Natural killer cell (primary cell): ENCODE results near the gene SNRPA. TPM values are rescaled to one million over a fixed set of nuclear protein-coding genes. Genes with fewer than 3 reads are reported as not detected.

Source experiments
- ATAC-seq, 3 donors: fragments of 150-1000 bp in 2 of 3; fragments of 200-7000 bp in 1 of 3; cut with Tn5 transposase; 1 replicate in 1 of 3; 2 replicates in 2 of 3; pipeline ENCODE4 v1.10.0; 2021; ENCODE audit warnings: mild to moderate bottlenecking in 2 of 3, moderate library complexity in 2 of 3
- DNase-seq, 2 donors: peaks; one replicate each; pipeline versions ENCODE4 v3.0.0 to v3.0.0-alpha.2; 2013 to 2021; ENCODE audit warnings: mixed read lengths in 1 of 2
- H3K27ac ChIP-seq: one replicate; pipeline ENCODE4 v1.5.1; 2013; ENCODE audit warnings: mild to moderate bottlenecking, low read length
- H3K27me3 ChIP-seq: one replicate; pipeline ENCODE4 v1.6.1; 2013; ENCODE audit warnings: low read length; ENCODE audit not compliant: control insufficient read depth, insufficient read depth
- H3K36me3 ChIP-seq: one replicate; pipeline ENCODE4 v1.6.1; 2013; ENCODE audit warnings: low read length; ENCODE audit not compliant: control insufficient read depth, insufficient read depth
- H3K4me1 ChIP-seq: one replicate; pipeline ENCODE4 v1.6.1; 2013; ENCODE audit warnings: low read length; ENCODE audit not compliant: control insufficient read depth, insufficient read depth
- H3K4me3 ChIP-seq: one replicate; pipeline ENCODE4 v1.5.1; 2013; ENCODE audit warnings: low read length
- H3K9me3 ChIP-seq: one replicate; pipeline ENCODE4 v1.6.1; 2013; ENCODE audit warnings: low read length; ENCODE audit not compliant: control insufficient read depth, insufficient read depth
- H3K27ac Mint-ChIP-seq, 2 donors: one replicate each; pipeline ENCODE4 v1.8.0; 2022; ENCODE audit warnings: mild to moderate bottlenecking in 2 of 2, mixed read lengths in 2 of 2, moderate library complexity in 1 of 2
- H3K27me3 Mint-ChIP-seq, 2 donors: one replicate each; pipeline ENCODE4 v1.8.0; 2022; ENCODE audit warnings: low read depth in 2 of 2, mixed read lengths in 2 of 2
- H3K36me3 Mint-ChIP-seq: one replicate; pipeline ENCODE4 v1.8.0; 2022; ENCODE audit warnings: mixed read lengths
- H3K4me1 Mint-ChIP-seq, 2 donors: one replicate each; pipeline ENCODE4 v1.8.0; 2022; ENCODE audit warnings: mixed read lengths in 2 of 2
- H3K4me3 Mint-ChIP-seq: one replicate; pipeline ENCODE4 v1.8.0; 2022; ENCODE audit warnings: mild to moderate bottlenecking, moderate library complexity, mixed read lengths
- H3K9me3 Mint-ChIP-seq, 2 donors: one replicate each; pipeline ENCODE4 v1.8.0; 2022; ENCODE audit warnings: mixed read lengths in 2 of 2
- CTCF ChIP-seq: fragments of 200-600 bp; IDR thresholded peaks from one replicate; pipeline ENCODE4 v1.8.0; 2022; ENCODE audit warnings: antibody characterized with exemption
- WGBS: methylation state at CpG from one replicate; pipeline ENCODE4 v1.1.7; 2013; ENCODE audit warnings: missing lambda C conversion rate; ENCODE audit not compliant: insufficient coverage; 5-methylcytosine and 5-hydroxymethylcytosine counted together
- intact Hi-C: fragments of 100-400 bp; cut with micrococcal nuclease; formaldehyde crosslinking; loops from one replicate; pipeline ENCODE4 v1.14.2; 2022
- total RNA-seq, 4 donors: library from RNA; stranded (reverse); fragments of 120-200 nt in 1 of 4; gene quantifications; one replicate each; pipeline versions ENCODE4 v1.2.3 to v1.2.4, GENCODE V29; 2013 to 2022

The SNRPA gene
- total RNA-seq, 3 donors from 2014 or later (not counting 1 experiment from before 2014, with no cell fraction given), result 56.2 to 65.9 (median 60.9) TPM

GRCh38 chr19:40744554-40745401 lies 6.2 kb upstream of the SNRPA start:
- Mint-ChIP-seq H3K4me3 (no peak overlapping the region), H3K4me1 (peaks cover 6 to 12% of the 10 kb centered on the region in 2 donors), H3K27ac (no peak overlapping the region), H3K27me3 (no peaks in the 10 kb centered on the region), H3K36me3 (no peaks in the 10 kb centered on the region), H3K9me3 (no peaks in the 10 kb centered on the region)
- ATAC-seq (peak in 2 of 3 donors; percentile 31 to 35), DNase-seq (peak in 1 of 2 donors; percentile 50)
- Histone ChIP-seq H3K27ac (no peak overlapping the region), H3K4me1 (peaks cover 8% of the 10 kb centered on the region), H3K9me3 (no peaks in the 10 kb centered on the region), H3K4me3 (no peak overlapping the region), H3K27me3 (no peaks in the 10 kb centered on the region), H3K36me3 (no peaks in the 10 kb centered on the region)
- TF ChIP-seq CTCF, result no peak
- 92% methylated on average over 16 of the region's 17 CpGs for WGBS
- intact Hi-C loops, result no loop called here

- Mint-ChIP-seq H3K27me3 (no peaks in the 10 kb centered on the region), H3K4me3 (no peak overlapping the region), H3K27ac (no peak overlapping the region), H3K9me3 (no peaks in the 10 kb centered on the region), H3K4me1 (peaks cover 12 to 18% of the 10 kb centered on the region in 2 donors), H3K36me3 (no peaks in the 10 kb centered on the region)
- H3K9me3 ChIP-seq, result no peaks in the 10 kb centered on the region
- DNase-seq (no peak), ATAC-seq (no peak)
- no peaks in the 10 kb centered on the region for H3K27me3 ChIP-seq
- H3K36me3 ChIP-seq, result no peaks in the 10 kb centered on the region
- H3K27ac ChIP-seq, result no peak overlapping the region
- 91% methylated on average over 6 of the region's 7 CpGs for WGBS
- H3K4me3 ChIP-seq, result no peak overlapping the region
- intact Hi-C loops, result no loop called here
- no peak for TF ChIP-seq CTCF
- H3K4me1 ChIP-seq, result peaks cover 13% of the 10 kb centered on the region
Measured at GRCh38 chr19:40745402-40745780, 5.6 kb upstream of the SNRPA start.

GRCh38 chr19:40747536-40747935 lies 3.5 kb upstream of the SNRPA start:
- ATAC-seq (no peak), DNase-seq (no peak)
- Histone ChIP-seq H3K36me3 (no peaks in the 10 kb centered on the region), H3K9me3 (no peaks in the 10 kb centered on the region), H3K4me1 (peaks cover 27% of the 10 kb centered on the region), H3K4me3 (no peak overlapping the region), H3K27ac (no peak overlapping the region), H3K27me3 (no peaks in the 10 kb centered on the region)
- Mint-ChIP-seq H3K9me3 (no peaks in the 10 kb centered on the region), H3K4me3 (no peak overlapping the region), H3K4me1 (peaks cover 28 to 36% of the 10 kb centered on the region in 2 donors), H3K27me3 (no peaks in the 10 kb centered on the region), H3K27ac (peak overlapping the region in 1 of 2 donors; percentile 92), H3K36me3 (no peaks in the 10 kb centered on the region)
- no peak for TF ChIP-seq CTCF
- 96% methylated on average over 7 of the region's 7 CpGs for WGBS
- intact Hi-C loops, result no loop called here
